ACC112 (cell line): ENCODE results near the gene FSTL4.

Experiments used
- H2AFZ ChIP-seq: fragments of 200-600 bp; sonication (generic); one replicate; pipeline ENCODE4 v1.6.0; 2017; ENCODE audit warnings: antibody characterized with exemption, low read length; ENCODE audit not compliant: unreplicated experiment
- H3K27ac ChIP-seq: fragments of 200-600 bp; sonication (generic); 2 replicates; pipeline ENCODE4 v1.5.1; 2014; ENCODE audit warnings: low read depth, mild to moderate bottlenecking, antibody characterized with exemption, low read length, moderate library complexity
- H3K27me3 ChIP-seq: fragments of 200-600 bp; sonication (generic); 2 replicates; pipeline ENCODE4 v1.6.1; 2014; ENCODE audit warnings: mild to moderate bottlenecking, antibody characterized with exemption, low read length, moderate library complexity, mixed read lengths; ENCODE audit not compliant: insufficient read depth
- H3K36me3 ChIP-seq: fragments of 200-600 bp; sonication (generic); 2 replicates; pipeline ENCODE4 v1.6.1; 2016; ENCODE audit warnings: mild to moderate bottlenecking, antibody characterized with exemption, low read length, moderate library complexity, mixed read lengths; ENCODE audit not compliant: insufficient read depth
- H3K4me1 ChIP-seq: fragments of 200-600 bp; sonication (generic); one replicate; pipeline ENCODE4 v1.6.1; 2016; ENCODE audit warnings: low read length, mixed read lengths; ENCODE audit not compliant: insufficient read depth, unreplicated experiment, control insufficient read depth
- H3K4me3 ChIP-seq: fragments of 200-600 bp; sonication (generic); 2 replicates; pipeline ENCODE4 v1.5.1; 2014; ENCODE audit warnings: mild to moderate bottlenecking, low read depth, low read length
- H3K79me2 ChIP-seq: fragments of 200-600 bp; sonication (generic); one replicate; pipeline ENCODE4 v1.6.0; 2016; ENCODE audit warnings: low read length; ENCODE audit not compliant: control insufficient read depth, unreplicated experiment, insufficient read depth

FSTL4 gene

GRCh38 chr5:133612249-133612860, at the start of gene FSTL4:
TSS of gene FSTL4 (minus strand) at chr5:133612541.
- H3K27ac ChIP-seq = no peak within 1 kb of the TSS
- no peaks in the 10 kb centered on the region for H3K36me3 ChIP-seq
- H2AFZ ChIP-seq = no peak within 1 kb of the TSS
- H3K79me2 ChIP-seq = no peaks in the 10 kb centered on the region
- no peaks in the 10 kb centered on the region for H3K4me1 ChIP-seq
- peaks cover 84% of the 10 kb centered on the region for H3K27me3 ChIP-seq
- peak within 1 kb of the TSS; percentile 33; the same call in 1 of the 2 replicates for H3K4me3 ChIP-seq

GRCh38 chr5:133661389-133661788, 49.0 kb upstream of the FSTL4 start:
- no peaks in the 10 kb centered on the region for H3K4me1 ChIP-seq
- no peak overlapping the region for H3K4me3 ChIP-seq

GRCh38 chr5:133658327-133658726, 46.0 kb upstream of the FSTL4 start:
- H3K27me3 ChIP-seq = peaks cover 44% of the 10 kb centered on the region
- H3K4me1 ChIP-seq = no peaks in the 10 kb centered on the region
- H3K36me3 ChIP-seq = no peaks in the 10 kb centered on the region
- no peaks in the 10 kb centered on the region for H3K79me2 ChIP-seq
- no peak overlapping the region for H3K27ac ChIP-seq
- no peak overlapping the region for H3K4me3 ChIP-seq
- H2AFZ ChIP-seq = no peak overlapping the region

More at GRCh38 chr5:133661389-133661788, 49.0 kb upstream of the FSTL4 start:
- H3K27me3 ChIP-seq = peaks cover 18% of the 10 kb centered on the region
- H3K79me2 ChIP-seq = no peaks in the 10 kb centered on the region
- H2AFZ ChIP-seq = no peak overlapping the region
- H3K27ac ChIP-seq = no peak overlapping the region
- no peaks in the 10 kb centered on the region for H3K36me3 ChIP-seq

- H3K27me3 ChIP-seq = peaks cover 56% of the 10 kb centered on the region
- no peaks in the 10 kb centered on the region for H3K4me1 ChIP-seq
- no peaks in the 10 kb centered on the region for H3K79me2 ChIP-seq
- H3K27ac ChIP-seq = no peak overlapping the region
- H2AFZ ChIP-seq = no peak overlapping the region
- H3K36me3 ChIP-seq = no peaks in the 10 kb centered on the region
- no peak overlapping the region for H3K4me3 ChIP-seq
These were observed 44.7 kb upstream of the FSTL4 start for GRCh38 chr5:133657036-133657435.

GRCh38 chr5:133655966-133656365, 43.6 kb upstream of the FSTL4 start:
- Histone ChIP-seq H3K4me3 (no peak overlapping the region), H3K27me3 (peaks cover 56% of the 10 kb centered on the region), H3K4me1 (no peaks in the 10 kb centered on the region), H2AFZ (no peak overlapping the region), H3K27ac (no peak overlapping the region), H3K36me3 (no peaks in the 10 kb centered on the region), H3K79me2 (no peaks in the 10 kb centered on the region)

- no peaks in the 10 kb centered on the region for H3K4me1 ChIP-seq
- peaks cover 61% of the 10 kb centered on the region for H3K27me3 ChIP-seq
- H3K79me2 ChIP-seq = no peaks in the 10 kb centered on the region
- no peaks in the 10 kb centered on the region for H3K36me3 ChIP-seq
- H2AFZ ChIP-seq = no peak overlapping the region
- no peak overlapping the region for H3K27ac ChIP-seq
- H3K4me3 ChIP-seq = no peak overlapping the region
These were observed 41.4 kb upstream of the FSTL4 start for GRCh38 chr5:133653760-133654049.

- H3K27me3 ChIP-seq = peaks cover 60% of the 10 kb centered on the region
- H3K4me1 ChIP-seq = no peaks in the 10 kb centered on the region
- H3K27ac ChIP-seq = no peak overlapping the region
- H3K36me3 ChIP-seq = no peaks in the 10 kb centered on the region
- H3K79me2 ChIP-seq = no peaks in the 10 kb centered on the region
- H2AFZ ChIP-seq = no peak overlapping the region
- no peak overlapping the region for H3K4me3 ChIP-seq
These were observed 40.8 kb upstream of the FSTL4 start for GRCh38 chr5:133652951-133653759.

- no peaks in the 10 kb centered on the region for H3K79me2 ChIP-seq
- no peak overlapping the region for H2AFZ ChIP-seq
- peaks cover 69% of the 10 kb centered on the region for H3K27me3 ChIP-seq
- H3K36me3 ChIP-seq = no peaks in the 10 kb centered on the region
- H3K27ac ChIP-seq = no peak overlapping the region
- no peaks in the 10 kb centered on the region for H3K4me1 ChIP-seq
- H3K4me3 ChIP-seq = no peak overlapping the region
These were observed 31.9 kb upstream of the FSTL4 start for GRCh38 chr5:133644000-133644865.

- H3K36me3 ChIP-seq = no peaks in the 10 kb centered on the region
- H3K27ac ChIP-seq = no peak overlapping the region
These were observed 31.0 kb upstream of the FSTL4 start for GRCh38 chr5:133643365-133643764.

GRCh38 chr5:133642153-133642722, 29.9 kb upstream of the FSTL4 start:
- Histone ChIP-seq H3K4me3 (no peak overlapping the region), H3K4me1 (no peaks in the 10 kb centered on the region), H3K27ac (no peak overlapping the region), H2AFZ (no peak overlapping the region), H3K79me2 (no peaks in the 10 kb centered on the region), H3K36me3 (no peaks in the 10 kb centered on the region), H3K27me3 (peaks cover 73% of the 10 kb centered on the region)

More at GRCh38 chr5:133643365-133643764, 31.0 kb upstream of the FSTL4 start:
- Histone ChIP-seq H3K79me2 (no peaks in the 10 kb centered on the region), H2AFZ (no peak overlapping the region), H3K27me3 (peaks cover 72% of the 10 kb centered on the region), H3K4me1 (no peaks in the 10 kb centered on the region), H3K4me3 (no peak overlapping the region)
